ENCODE data around the gene MINK1.
"Not testable (repeated sequence)": the region's sequence is repeated elsewhere in the genome, so short reads cannot be mapped to it uniquely, and the experiment has no call there.

The MINK1 gene

GRCh38 chr17:4812690-4813089, 20.4 kb upstream of the MINK1 start:
- Histone ChIP-seq H3K27me3 (ENCODE audit: control insufficient read depth, insufficient read depth, low read length) (no peaks in the 10 kb centered on the region), H3K9me3 (ENCODE audit: control insufficient read depth, insufficient read depth, low read length) (no peaks in the 10 kb centered on the region), H3K36me3 (ENCODE audit: control insufficient read depth, insufficient read depth, low read length) (peaks cover 14% of the 10 kb centered on the region), H3K4me3 (ENCODE audit: low read length) (no peak overlapping the region), H3K4me1 (ENCODE audit: control insufficient read depth, insufficient read depth, low read length) (no peaks in the 10 kb centered on the region), H3K27ac (ENCODE audit: low read length) (no peak overlapping the region)
- no peak for DNase-seq (ENCODE audit: low read depth, low spot score)
- WGBS (ENCODE audit: insufficient coverage, insufficient read length), result no CpG with 5 or more reads among the region's 7 CpGs

GRCh38 chr17:4815043-4815675, 18.0 kb upstream of the MINK1 start:
- WGBS (ENCODE audit: insufficient coverage, insufficient read length), result 100% methylated on average over 1 of the region's 7 CpGs
- no peak for DNase-seq (ENCODE audit: low read depth, low spot score)
- Histone ChIP-seq H3K4me3 (ENCODE audit: low read length) (no peak overlapping the region), H3K27ac (ENCODE audit: low read length) (no peak overlapping the region), H3K36me3 (ENCODE audit: control insufficient read depth, insufficient read depth, low read length) (peaks cover 14% of the 10 kb centered on the region), H3K9me3 (ENCODE audit: control insufficient read depth, insufficient read depth, low read length) (no peaks in the 10 kb centered on the region), H3K27me3 (ENCODE audit: control insufficient read depth, insufficient read depth, low read length) (no peaks in the 10 kb centered on the region), H3K4me1 (ENCODE audit: control insufficient read depth, insufficient read depth, low read length) (no peaks in the 10 kb centered on the region)

- no peak for DNase-seq (ENCODE audit: low read depth, low spot score)
- no peaks in the 10 kb centered on the region for H3K9me3 ChIP-seq (ENCODE audit: control insufficient read depth, insufficient read depth, low read length)
- H3K4me1 ChIP-seq (ENCODE audit: control insufficient read depth, insufficient read depth, low read length), result no peaks in the 10 kb centered on the region
- peaks cover 11% of the 10 kb centered on the region for H3K36me3 ChIP-seq (ENCODE audit: control insufficient read depth, insufficient read depth, low read length)
- H3K27me3 ChIP-seq (ENCODE audit: control insufficient read depth, insufficient read depth, low read length), result no peaks in the 10 kb centered on the region
- H3K27ac ChIP-seq (ENCODE audit: low read length), result no peak overlapping the region
- WGBS (ENCODE audit: insufficient coverage, insufficient read length), result no CpG with 5 or more reads among the region's 13 CpGs
- H3K4me3 ChIP-seq (ENCODE audit: low read length), result no peak overlapping the region
These were observed 16.3 kb upstream of the MINK1 start for GRCh38 chr17:4816826-4817225.

- Histone ChIP-seq H3K27ac (ENCODE audit: low read length) (no peak overlapping the region), H3K27me3 (ENCODE audit: control insufficient read depth, insufficient read depth, low read length) (no peaks in the 10 kb centered on the region), H3K4me1 (ENCODE audit: control insufficient read depth, insufficient read depth, low read length) (no peaks in the 10 kb centered on the region), H3K9me3 (ENCODE audit: control insufficient read depth, insufficient read depth, low read length) (no peaks in the 10 kb centered on the region), H3K36me3 (ENCODE audit: control insufficient read depth, insufficient read depth, low read length) (peaks cover 11% of the 10 kb centered on the region), H3K4me3 (ENCODE audit: low read length) (no peak overlapping the region)
- no CpG with 5 or more reads among the region's 12 CpGs for WGBS (ENCODE audit: insufficient coverage, insufficient read length)
- no peak for DNase-seq (ENCODE audit: low read depth, low spot score)
These were observed 14.9 kb upstream of the MINK1 start for GRCh38 chr17:4818276-4818675.

GRCh38 chr17:4822835-4823234, 10.3 kb upstream of the MINK1 start:
- H3K4me1 ChIP-seq (ENCODE audit: control insufficient read depth, insufficient read depth, low read length), result no peaks in the 10 kb centered on the region
- WGBS (ENCODE audit: insufficient coverage, insufficient read length), result no CpG with 5 or more reads among the region's 3 CpGs
- no peak for DNase-seq (ENCODE audit: low read depth, low spot score)
- no peaks in the 10 kb centered on the region; the same call in 1 of the 2 replicates for H3K36me3 ChIP-seq (ENCODE audit: control insufficient read depth, insufficient read depth, low read length)
- H3K27me3 ChIP-seq (ENCODE audit: control insufficient read depth, insufficient read depth, low read length), result no peaks in the 10 kb centered on the region
- H3K27ac ChIP-seq (ENCODE audit: low read length), result no peak overlapping the region
- H3K9me3 ChIP-seq (ENCODE audit: control insufficient read depth, insufficient read depth, low read length), result no peaks in the 10 kb centered on the region
- no peak overlapping the region for H3K4me3 ChIP-seq (ENCODE audit: low read length)

- WGBS (ENCODE audit: insufficient coverage, insufficient read length), result no CpG with 5 or more reads among the region's 12 CpGs
- Histone ChIP-seq H3K27ac (ENCODE audit: low read length) (no peak overlapping the region), H3K4me3 (ENCODE audit: low read length) (no peak overlapping the region), H3K9me3 (ENCODE audit: control insufficient read depth, insufficient read depth, low read length) (no peaks in the 10 kb centered on the region), H3K27me3 (ENCODE audit: control insufficient read depth, insufficient read depth, low read length) (no peaks in the 10 kb centered on the region), H3K4me1 (ENCODE audit: control insufficient read depth, insufficient read depth, low read length) (no peaks in the 10 kb centered on the region), H3K36me3 (ENCODE audit: control insufficient read depth, insufficient read depth, low read length) (no peaks in the 10 kb centered on the region; the same call in 1 of the 2 replicates)
- DNase-seq (ENCODE audit: low read depth, low spot score), result no peak
These were observed 9.6 kb upstream of the MINK1 start for GRCh38 chr17:4823373-4824089.

GRCh38 chr17:4827399-4827798, 5.7 kb upstream of the MINK1 start:
- H3K27me3 ChIP-seq (ENCODE audit: control insufficient read depth, insufficient read depth, low read length), result no peaks in the 10 kb centered on the region
- no peak for DNase-seq (ENCODE audit: low read depth, low spot score)
- no peaks in the 10 kb centered on the region; the same call in 1 of the 2 replicates for H3K36me3 ChIP-seq (ENCODE audit: control insufficient read depth, insufficient read depth, low read length)
- H3K27ac ChIP-seq (ENCODE audit: low read length), result no peak overlapping the region
- no peaks in the 10 kb centered on the region for H3K9me3 ChIP-seq (ENCODE audit: control insufficient read depth, insufficient read depth, low read length)
- H3K4me3 ChIP-seq (ENCODE audit: low read length), result no peak overlapping the region
- WGBS (ENCODE audit: insufficient coverage, insufficient read length), result no CpG with 5 or more reads among the region's 8 CpGs
- H3K4me1 ChIP-seq (ENCODE audit: control insufficient read depth, insufficient read depth, low read length), result no peaks in the 10 kb centered on the region

- H3K27ac ChIP-seq (ENCODE audit: low read length), result not testable (repeated sequence)
- peak overlapping the region; percentile 73 for H3K4me3 ChIP-seq (ENCODE audit: low read length)
These were observed 337 bp upstream of the MINK1 start for GRCh38 chr17:4832829-4833177.

GRCh38 chr17:4833941-4834680, 971 bp downstream of the MINK1 start:
- H3K27ac ChIP-seq (ENCODE audit: low read length), result no peak overlapping the region
- H3K36me3 ChIP-seq (ENCODE audit: control insufficient read depth, insufficient read depth, low read length), result no peaks in the 10 kb centered on the region
- WGBS (ENCODE audit: insufficient coverage, insufficient read length), result no CpG with 5 or more reads among the region's 15 CpGs
- H3K4me1 ChIP-seq (ENCODE audit: control insufficient read depth, insufficient read depth, low read length), result no peaks in the 10 kb centered on the region
- peak overlapping the region; percentile 73; the same call in 1 of the 2 replicates for H3K4me3 ChIP-seq (ENCODE audit: low read length)
- H3K9me3 ChIP-seq (ENCODE audit: control insufficient read depth, insufficient read depth, low read length), result no peaks in the 10 kb centered on the region
- H3K27me3 ChIP-seq (ENCODE audit: control insufficient read depth, insufficient read depth, low read length), result no peaks in the 10 kb centered on the region
- no peak for DNase-seq (ENCODE audit: low read depth, low spot score)

More at GRCh38 chr17:4832829-4833177, 337 bp upstream of the MINK1 start:
- not testable (repeated sequence) for H3K4me1 ChIP-seq (ENCODE audit: control insufficient read depth, insufficient read depth, low read length); H3K36me3 ChIP-seq (ENCODE audit: control insufficient read depth, insufficient read depth, low read length); DNase-seq (ENCODE audit: low read depth, low spot score); H3K27me3 ChIP-seq (ENCODE audit: control insufficient read depth, insufficient read depth, low read length); H3K9me3 ChIP-seq (ENCODE audit: control insufficient read depth, insufficient read depth, low read length)
- no CpG with 5 or more reads among the region's 17 CpGs for WGBS (ENCODE audit: insufficient coverage, insufficient read length)

- no peaks in the 10 kb centered on the region for H3K27me3 ChIP-seq (ENCODE audit: control insufficient read depth, insufficient read depth, low read length)
- WGBS (ENCODE audit: insufficient coverage, insufficient read length), result no CpG with 5 or more reads among the region's 4 CpGs
- H3K9me3 ChIP-seq (ENCODE audit: control insufficient read depth, insufficient read depth, low read length), result no peaks in the 10 kb centered on the region
- H3K4me3 ChIP-seq (ENCODE audit: low read length), result no peak overlapping the region
- H3K4me1 ChIP-seq (ENCODE audit: control insufficient read depth, insufficient read depth, low read length), result no peaks in the 10 kb centered on the region
- DNase-seq (ENCODE audit: low read depth, low spot score), result no peak
- no peaks in the 10 kb centered on the region for H3K36me3 ChIP-seq (ENCODE audit: control insufficient read depth, insufficient read depth, low read length)
- no peak overlapping the region for H3K27ac ChIP-seq (ENCODE audit: low read length)
These were observed 1.5 kb downstream of the MINK1 start for GRCh38 chr17:4834681-4835020.

Measured in iPS DF 6.9 (cell line).